Measurements from ENCODE around the gene MESP2. TPM values are rescaled to one million over a fixed set of nuclear protein-coding genes. Genes with fewer than 3 reads are reported as not detected.

The MESP2 gene
- total and polyA plus RNA-seq, 8 donors = 0.14 to 0.35 (median 0.34) TPM; not detected in 5

DNA sequence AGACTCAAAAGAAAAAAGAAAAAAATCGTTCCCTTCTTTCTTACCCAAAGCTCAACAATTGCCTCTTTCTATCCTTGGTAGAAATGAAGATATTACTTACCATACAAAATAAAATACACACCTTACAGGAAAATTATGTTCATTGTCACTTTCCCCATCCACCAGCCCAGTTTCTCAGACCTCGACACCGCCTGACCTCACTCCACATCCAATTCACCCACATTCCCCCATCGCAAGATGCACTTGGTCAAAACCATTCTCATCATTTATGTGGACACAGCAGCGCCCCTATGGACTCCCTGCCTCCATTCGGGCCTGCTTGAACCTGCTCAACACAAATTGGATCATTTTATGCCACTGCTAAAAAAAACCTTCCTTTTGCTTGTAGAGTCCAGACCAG, 31.6 kb downstream of the MESP2 start:
- Histone ChIP-seq H3K9me3 (no peaks in the 10 kb centered on the region), H3K4me1 (peaks cover 0 to 20% of the 10 kb centered on the region in 2 donors), H3K27me3 (no peaks in the 10 kb centered on the region), H3K4me3 (no peak overlapping the region), H3K36me3 (peaks cover 0 to 48% of the 10 kb centered on the region in 2 donors), H3K27ac (no peak overlapping the region)
- no peak for ATAC-seq
- TF ChIP-seq, protein P1, sequence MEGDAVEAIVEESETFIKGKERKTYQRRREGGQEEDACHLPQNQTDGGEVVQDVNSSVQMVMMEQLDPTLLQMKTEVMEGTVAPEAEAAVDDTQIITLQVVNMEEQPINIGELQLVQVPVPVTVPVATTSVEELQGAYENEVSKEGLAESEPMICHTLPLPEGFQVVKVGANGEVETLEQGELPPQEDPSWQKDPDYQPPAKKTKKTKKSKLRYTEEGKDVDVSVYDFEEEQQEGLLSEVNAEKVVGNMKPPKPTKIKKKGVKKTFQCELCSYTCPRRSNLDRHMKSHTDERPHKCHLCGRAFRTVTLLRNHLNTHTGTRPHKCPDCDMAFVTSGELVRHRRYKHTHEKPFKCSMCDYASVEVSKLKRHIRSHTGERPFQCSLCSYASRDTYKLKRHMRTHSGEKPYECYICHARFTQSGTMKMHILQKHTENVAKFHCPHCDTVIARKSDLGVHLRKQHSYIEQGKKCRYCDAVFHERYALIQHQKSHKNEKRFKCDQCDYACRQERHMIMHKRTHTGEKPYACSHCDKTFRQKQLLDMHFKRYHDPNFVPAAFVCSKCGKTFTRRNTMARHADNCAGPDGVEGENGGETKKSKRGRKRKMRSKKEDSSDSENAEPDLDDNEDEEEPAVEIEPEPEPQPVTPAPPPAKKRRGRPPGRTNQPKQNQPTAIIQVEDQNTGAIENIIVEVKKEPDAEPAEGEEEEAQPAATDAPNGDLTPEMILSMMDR (IDR thresholded peaks at IDR 0.05) = no peak
- intact Hi-C loops (cut with DNase I) = no loop called here
- DNase-seq = no peak

DNA sequence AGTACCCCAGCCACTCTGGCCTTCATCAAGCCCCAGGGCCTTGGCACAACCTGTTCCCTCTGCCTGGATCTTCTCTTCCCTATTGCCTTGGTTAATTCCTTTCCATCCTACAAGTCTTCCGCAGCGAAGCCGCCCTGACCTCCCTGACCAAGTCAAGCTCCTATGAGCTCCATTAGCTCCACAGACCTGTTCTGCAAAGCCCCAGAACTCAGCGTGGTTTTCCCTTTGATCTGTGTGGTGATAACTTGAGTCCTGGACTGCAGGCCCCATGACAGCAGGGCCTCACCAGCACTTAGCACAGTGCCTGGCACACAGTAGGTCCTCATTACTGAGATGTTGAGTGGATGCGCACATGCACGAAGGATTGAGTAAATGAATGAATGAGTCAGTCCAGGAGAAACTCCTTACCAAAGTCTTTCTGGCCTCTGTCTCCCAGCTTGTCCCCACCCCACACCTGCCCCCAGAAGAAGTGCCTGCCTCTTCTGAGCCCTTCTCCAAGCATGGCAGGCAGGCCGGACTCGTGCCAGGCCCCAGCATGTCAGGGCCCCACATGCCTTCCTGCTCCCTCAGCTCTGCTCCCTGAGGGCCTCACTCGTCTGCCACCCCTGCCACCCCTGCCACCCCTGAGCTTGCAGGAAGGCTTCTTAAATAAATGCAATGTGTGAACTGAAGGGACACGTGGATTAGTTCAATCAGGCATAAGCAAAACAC, 32.2 kb downstream of the MESP2 start:
- intact Hi-C loops (cut with DNase I) = no loop called here

DNA sequence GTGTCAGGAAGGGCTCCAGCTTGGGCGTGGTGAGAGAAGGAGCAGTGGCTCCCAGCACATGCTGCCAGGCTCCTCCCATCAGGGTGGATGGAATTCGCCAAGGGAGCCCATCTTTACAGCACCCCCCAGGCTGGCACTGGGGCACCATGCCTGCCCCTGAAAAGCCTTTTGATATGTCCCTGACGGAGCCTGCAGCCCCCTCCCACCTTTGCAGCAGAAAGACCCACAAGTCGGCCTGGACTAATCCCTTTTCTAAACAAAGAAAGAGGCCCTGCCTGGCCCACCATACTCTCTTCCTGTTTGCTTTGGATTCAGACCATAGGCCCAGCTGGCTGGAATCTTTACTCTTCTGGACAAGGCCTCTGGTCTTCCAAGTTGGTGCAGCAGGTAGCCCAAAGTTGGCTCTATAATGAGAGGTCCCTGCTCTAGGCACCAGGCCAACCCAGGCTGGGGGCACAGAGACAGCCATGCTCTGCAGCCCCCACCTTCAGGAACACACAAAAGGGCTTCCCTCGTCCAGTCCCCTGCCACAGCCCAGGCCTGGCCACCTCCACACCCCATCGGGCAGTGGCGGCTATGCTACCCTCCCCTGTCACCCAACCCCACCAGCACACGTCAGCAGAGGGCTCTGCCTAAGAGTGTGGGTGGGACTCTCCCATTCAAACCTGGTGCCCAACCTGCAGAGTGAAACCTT, 33.1 kb downstream of the MESP2 start:
- intact Hi-C loops (cut with DNase I) = no loop called here
- H3K27me3 ChIP-seq = peaks cover 3 to 11% of the 10 kb centered on the region in 2 donors
- H3K4me1 ChIP-seq = peaks cover 0 to 34% of the 10 kb centered on the region in 2 donors
- TF ChIP-seq, protein P1 (IDR thresholded peaks at IDR 0.05) = no peak
- no peaks in the 10 kb centered on the region for H3K9me3 ChIP-seq
- H3K4me3 ChIP-seq = no peak overlapping the region
- ATAC-seq = no peak
- DNase-seq = peak in 1 of 4 donors; percentile 61
- peaks cover 0 to 32% of the 10 kb centered on the region in 2 donors for H3K36me3 ChIP-seq
- H3K27ac ChIP-seq = no peak overlapping the region

More for the DNA sequence above, 32.2 kb downstream of the MESP2 start:
- Histone ChIP-seq H3K9me3 (no peaks in the 10 kb centered on the region), H3K4me3 (no peak overlapping the region), H3K36me3 (peaks cover 0 to 42% of the 10 kb centered on the region in 2 donors), H3K27ac (no peak overlapping the region), H3K4me1 (peaks cover 0 to 26% of the 10 kb centered on the region in 2 donors), H3K27me3 (peaks cover 0 to 2% of the 10 kb centered on the region in 2 donors)
- no peak for ATAC-seq
- TF ChIP-seq, protein P1 (IDR thresholded peaks at IDR 0.05) = no peak
- DNase-seq = no peak

DNA sequence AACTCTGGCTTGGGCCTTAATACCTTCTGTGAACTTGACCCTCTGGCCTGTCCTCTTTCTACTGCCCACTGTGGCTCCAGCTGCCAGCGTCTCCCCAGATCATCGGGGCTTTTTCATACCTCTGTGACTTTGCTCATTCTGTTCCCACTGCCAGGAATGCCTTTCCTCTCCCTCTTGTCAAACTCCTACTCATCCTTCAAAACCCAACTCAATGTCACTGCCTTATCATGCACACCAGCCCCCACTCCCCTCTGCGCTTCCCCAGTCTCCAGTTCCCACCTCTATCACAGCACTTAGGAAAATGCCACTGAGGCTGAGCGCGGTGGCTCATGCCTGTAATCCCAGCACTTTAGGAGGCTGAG, 33.6 kb downstream of the MESP2 start:
- peaks cover 0 to 39% of the 10 kb centered on the region in 2 donors for H3K4me1 ChIP-seq
- peak in 1 of 4 donors; percentile 25 for DNase-seq
- H3K36me3 ChIP-seq = peaks cover 0 to 27% of the 10 kb centered on the region in 2 donors
- intact Hi-C loops (cut with DNase I) = no loop called here
- peaks cover 9 to 16% of the 10 kb centered on the region in 2 donors for H3K27me3 ChIP-seq
- no peaks in the 10 kb centered on the region for H3K9me3 ChIP-seq
- no peak overlapping the region for H3K4me3 ChIP-seq
- ATAC-seq = no peak
- TF ChIP-seq, protein P1 (IDR thresholded peaks at IDR 0.05) = no peak
- no peak overlapping the region for H3K27ac ChIP-seq

DNA sequence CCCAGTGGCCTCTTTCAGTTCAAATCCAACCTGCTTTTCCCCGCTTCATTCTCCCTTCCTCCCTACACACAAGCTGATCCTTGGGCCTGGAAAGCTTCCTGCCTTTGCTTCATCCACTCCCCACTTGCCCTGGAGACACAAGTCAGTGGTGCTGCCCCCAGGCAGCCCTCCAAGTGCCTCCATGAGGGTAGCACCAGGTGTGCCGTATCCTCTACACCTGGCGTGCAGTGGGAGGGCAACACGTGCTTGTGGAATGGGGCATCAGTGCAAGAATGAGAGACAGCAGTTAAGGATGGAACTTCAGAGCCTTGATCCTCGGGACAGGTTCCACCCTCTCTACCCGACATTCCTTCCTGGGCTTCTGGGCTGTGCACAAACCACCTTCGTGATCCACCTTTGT, 34.7 kb downstream of the MESP2 start:
- TF ChIP-seq, protein P1 (IDR thresholded peaks at IDR 0.05) = no peak
- ATAC-seq = no peak
- intact Hi-C loops (cut with DNase I) = no loop called here

More for the DNA sequence above, 34.7 kb downstream of the MESP2 start:
- peaks cover 0 to 41% of the 10 kb centered on the region in 2 donors for H3K4me1 ChIP-seq
- H3K9me3 ChIP-seq = no peaks in the 10 kb centered on the region
- H3K36me3 ChIP-seq = peaks cover 0 to 16% of the 10 kb centered on the region in 2 donors
- no peak overlapping the region for H3K27ac ChIP-seq
- H3K4me3 ChIP-seq = no peak overlapping the region
- H3K27me3 ChIP-seq = peaks cover 14 to 27% of the 10 kb centered on the region in 2 donors
- peak in 1 of 4 donors; percentile 35 for DNase-seq

Data from left lung (tissue), 10 donors.